DOHH2 (cell line): ENCODE measurements around the gene LYPD6B.

Experiments used
- H3F3A ChIP-seq: fragments of 200-600 bp; sonication (generic), shearing (Covaris generic); 2 replicates; pipeline ENCODE4 v1.6.0; 2016; ENCODE audit warnings: antibody characterized with exemption, mild to moderate bottlenecking; ENCODE audit not compliant: control insufficient read depth, insufficient read depth
- H3K27ac ChIP-seq: fragments of 200-600 bp; sonication (generic); 2 replicates; pipeline ENCODE4 v1.5.1; 2014; ENCODE audit warnings: low read depth, mild to moderate bottlenecking, low read length, moderate library complexity
- H3K27me3 ChIP-seq: fragments of 200-600 bp; sonication (generic); 2 replicates; pipeline ENCODE4 v1.6.1; 2014; ENCODE audit warnings: mild to moderate bottlenecking, low read length, mixed read lengths; ENCODE audit not compliant: control insufficient read depth
- H3K36me3 ChIP-seq: fragments of 200-600 bp; sonication (generic); 2 replicates; pipeline ENCODE4 v1.6.1; 2014; ENCODE audit warnings: mild to moderate bottlenecking, low read length, moderate library complexity, mixed read lengths; ENCODE audit not compliant: control insufficient read depth
- H3K4me1 ChIP-seq: fragments of 200-600 bp; sonication (generic); 2 replicates; pipeline ENCODE4 v1.6.1; 2014; ENCODE audit warnings: mild to moderate bottlenecking, low read length, mixed read lengths; ENCODE audit not compliant: control insufficient read depth
- H3K4me2 ChIP-seq: fragments of 200-600 bp; sonication (generic); 2 replicates; pipeline ENCODE4 v1.6.0; 2014; ENCODE audit warnings: mild to moderate bottlenecking, low read length, moderate library complexity
- H3K4me3 ChIP-seq: fragments of 200-600 bp; sonication (generic); 2 replicates; pipeline ENCODE4 v1.5.1; 2014; ENCODE audit warnings: mild to moderate bottlenecking, low read length, mixed read lengths
- H3K79me2 ChIP-seq: fragments of 200-600 bp; sonication (generic); 2 replicates; pipeline ENCODE4 v1.6.1; 2014; ENCODE audit warnings: mild to moderate bottlenecking, low read length, mixed read lengths; ENCODE audit not compliant: control insufficient read depth
- H3K9me2 ChIP-seq: fragments of 200-600 bp; sonication (generic); replicated peaks from 2 replicates; pipeline ENCODE4 v1.6.1; 2014; ENCODE audit warnings: mild to moderate bottlenecking, low read length, mixed read lengths; ENCODE audit not compliant: control insufficient read depth
- H3K9me3 ChIP-seq: fragments of 200-600 bp; sonication (generic); 2 replicates; pipeline ENCODE4 v1.6.1; 2014; ENCODE audit warnings: antibody characterized with exemption, low read length, mixed read lengths; ENCODE audit not compliant: control insufficient read depth, insufficient read depth
- H4K20me1 ChIP-seq: fragments of 200-600 bp; sonication (generic); 2 replicates; pipeline ENCODE4 v1.6.0; 2014; ENCODE audit warnings: low read depth, mild to moderate bottlenecking, antibody characterized with exemption, low read length, moderate library complexity; ENCODE audit not compliant: control insufficient read depth, insufficient read depth
- CTCF ChIP-seq: fragments of 200-600 bp; sonication (generic); IDR thresholded peaks from one replicate; pipeline ENCODE4 v1.5.1; 2014; ENCODE audit warnings: antibody characterized with exemption, mild to moderate bottlenecking, low read depth, low read length; ENCODE audit not compliant: poor library complexity, severe bottlenecking
- EZH2phosphoT487 ChIP-seq: fragments of 200-600 bp; sonication (generic); IDR thresholded peaks from 2 replicates; pipeline ENCODE4 v1.6.1; 2017; ENCODE audit warnings: borderline replicate concordance, mild to moderate bottlenecking, antibody characterized with exemption, low read length, moderate library complexity, mixed read lengths

The LYPD6B gene

GRCh38 chr2:149258531-149258930, 220.0 kb downstream of the LYPD6B start:
- Histone ChIP-seq H3K4me1 (no peaks in the 10 kb centered on the region), H3K36me3 (no peaks in the 10 kb centered on the region), H3K9me2 (no peaks in the 10 kb centered on the region), H3K4me3 (no peak overlapping the region), H3K27ac (no peak overlapping the region), H3K9me3 (no peaks in the 10 kb centered on the region), H3F3A (no peaks in the 10 kb centered on the region), H3K27me3 (no peaks in the 10 kb centered on the region), H3K79me2 (no peaks in the 10 kb centered on the region), H4K20me1 (no peaks in the 10 kb centered on the region), H3K4me2 (no peak overlapping the region)
- no peak for TF ChIP-seq EZH2phosphoT487
- TF ChIP-seq CTCF = no peak

- Histone ChIP-seq H4K20me1 (no peaks in the 10 kb centered on the region), H3K36me3 (no peaks in the 10 kb centered on the region), H3K9me2 (no peaks in the 10 kb centered on the region), H3K4me2 (no peak overlapping the region), H3K79me2 (no peaks in the 10 kb centered on the region), H3F3A (no peaks in the 10 kb centered on the region), H3K27ac (no peak overlapping the region), H3K9me3 (no peaks in the 10 kb centered on the region), H3K27me3 (no peaks in the 10 kb centered on the region), H3K4me1 (no peaks in the 10 kb centered on the region), H3K4me3 (no peak overlapping the region)
- TF ChIP-seq CTCF (no peak), EZH2phosphoT487 (no peak)
Observed at GRCh38 chr2:149259136-149259535, 220.6 kb downstream of the LYPD6B start.

GRCh38 chr2:149261692-149262091, 223.2 kb downstream of the LYPD6B start:
- H3K4me3 ChIP-seq = no peak overlapping the region
- no peaks in the 10 kb centered on the region for H3K27me3 ChIP-seq
- H3K27ac ChIP-seq = no peak overlapping the region
- no peaks in the 10 kb centered on the region for H3K36me3 ChIP-seq
- H3K4me1 ChIP-seq = no peaks in the 10 kb centered on the region
- no peaks in the 10 kb centered on the region for H3K79me2 ChIP-seq
- no peaks in the 10 kb centered on the region for H3F3A ChIP-seq
- no peaks in the 10 kb centered on the region for H3K9me3 ChIP-seq
- no peaks in the 10 kb centered on the region for H4K20me1 ChIP-seq
- no peaks in the 10 kb centered on the region for H3K9me2 ChIP-seq
- no peak overlapping the region for H3K4me2 ChIP-seq
- TF ChIP-seq EZH2phosphoT487 (no peak), CTCF (no peak)
